ENCODE data around the gene RUSF1. TPM values are rescaled to one million over a fixed set of nuclear protein-coding genes. Genes with fewer than 3 reads are reported as not detected.
"Not testable (repeated sequence)": the region's sequence is repeated elsewhere in the genome, so short reads cannot be mapped to it uniquely, and the experiment has no call there.

RUSF1 gene
- total RNA-seq, 1 donor from 2014 or later = 48.7 TPM

- no peaks in the 10 kb centered on the region for H3K4me1 Mint-ChIP-seq (ENCODE audit: low read depth, unreplicated experiment)
Observed at GRCh38 chr16:31525113-31525512, 16.9 kb upstream of the RUSF1 start.

GRCh38 chr16:31523768-31524167 lies 15.6 kb upstream of the RUSF1 start:
- not testable (repeated sequence) for H3K27ac Mint-ChIP-seq (ENCODE audit: unreplicated experiment); H3K4me3 Mint-ChIP-seq (ENCODE audit: unreplicated experiment)

More at GRCh38 chr16:31525113-31525512, 16.9 kb upstream of the RUSF1 start:
- DNase-seq = no peak
- no peaks in the 10 kb centered on the region for H3K36me3 Mint-ChIP-seq (ENCODE audit: unreplicated experiment)
- no peak overlapping the region for H3K4me3 Mint-ChIP-seq (ENCODE audit: unreplicated experiment)
- TF ChIP-seq CTCF (IDR thresholded peaks at IDR 0.05; ENCODE audit: partially characterized antibody, unreplicated experiment) = no peak
- peaks cover 2% of the 10 kb centered on the region for H3K9me3 Mint-ChIP-seq (ENCODE audit: unreplicated experiment)
- no peak overlapping the region for H3K27ac Mint-ChIP-seq (ENCODE audit: unreplicated experiment)
- H3K27me3 Mint-ChIP-seq (ENCODE audit: unreplicated experiment) = peaks cover 15% of the 10 kb centered on the region

GRCh38 chr16:31522071-31522470 lies 13.9 kb upstream of the RUSF1 start:
- Mint-ChIP-seq H3K27ac (ENCODE audit: unreplicated experiment) (no peak overlapping the region), H3K27me3 (ENCODE audit: unreplicated experiment) (peaks cover 2% of the 10 kb centered on the region), H3K4me1 (ENCODE audit: low read depth, unreplicated experiment) (no peaks in the 10 kb centered on the region), H3K4me3 (ENCODE audit: unreplicated experiment) (no peak overlapping the region), H3K9me3 (ENCODE audit: unreplicated experiment) (no peaks in the 10 kb centered on the region), H3K36me3 (ENCODE audit: unreplicated experiment) (no peaks in the 10 kb centered on the region)
- no peak for TF ChIP-seq CTCF (IDR thresholded peaks at IDR 0.05; ENCODE audit: partially characterized antibody, unreplicated experiment)
- no peak for DNase-seq

More at GRCh38 chr16:31523768-31524167, 15.6 kb upstream of the RUSF1 start:
- not testable (repeated sequence) for H3K36me3 Mint-ChIP-seq (ENCODE audit: unreplicated experiment); H3K4me1 Mint-ChIP-seq (ENCODE audit: low read depth, unreplicated experiment); H3K27me3 Mint-ChIP-seq (ENCODE audit: unreplicated experiment); H3K9me3 Mint-ChIP-seq (ENCODE audit: unreplicated experiment); DNase-seq

- no peak overlapping the region for H3K4me3 Mint-ChIP-seq (ENCODE audit: unreplicated experiment)
- TF ChIP-seq CTCF (IDR thresholded peaks at IDR 0.05; ENCODE audit: partially characterized antibody, unreplicated experiment) = no peak
- H3K36me3 Mint-ChIP-seq (ENCODE audit: unreplicated experiment) = no peaks in the 10 kb centered on the region
- H3K4me1 Mint-ChIP-seq (ENCODE audit: low read depth, unreplicated experiment) = no peaks in the 10 kb centered on the region
- H3K27ac Mint-ChIP-seq (ENCODE audit: unreplicated experiment) = no peak overlapping the region
- no peak for DNase-seq
- no peaks in the 10 kb centered on the region for H3K27me3 Mint-ChIP-seq (ENCODE audit: unreplicated experiment)
- no peaks in the 10 kb centered on the region for H3K9me3 Mint-ChIP-seq (ENCODE audit: unreplicated experiment)
Observed at GRCh38 chr16:31521368-31521767, 13.2 kb upstream of the RUSF1 start.

- Mint-ChIP-seq H3K36me3 (ENCODE audit: unreplicated experiment) (no peaks in the 10 kb centered on the region), H3K4me3 (ENCODE audit: unreplicated experiment) (no peak overlapping the region)
Observed at GRCh38 chr16:31519759-31520431, 11.7 kb upstream of the RUSF1 start.

More at GRCh38 chr16:31519759-31520431, 11.7 kb upstream of the RUSF1 start:
- TF ChIP-seq CTCF (IDR thresholded peaks at IDR 0.05; ENCODE audit: partially characterized antibody, unreplicated experiment) = no peak
- no peaks in the 10 kb centered on the region for H3K27me3 Mint-ChIP-seq (ENCODE audit: unreplicated experiment)
- no peak overlapping the region for H3K27ac Mint-ChIP-seq (ENCODE audit: unreplicated experiment)
- DNase-seq = no peak
- H3K9me3 Mint-ChIP-seq (ENCODE audit: unreplicated experiment) = no peaks in the 10 kb centered on the region
- H3K4me1 Mint-ChIP-seq (ENCODE audit: low read depth, unreplicated experiment) = no peaks in the 10 kb centered on the region
